ENCODE data around the gene FLNC.

DNA sequence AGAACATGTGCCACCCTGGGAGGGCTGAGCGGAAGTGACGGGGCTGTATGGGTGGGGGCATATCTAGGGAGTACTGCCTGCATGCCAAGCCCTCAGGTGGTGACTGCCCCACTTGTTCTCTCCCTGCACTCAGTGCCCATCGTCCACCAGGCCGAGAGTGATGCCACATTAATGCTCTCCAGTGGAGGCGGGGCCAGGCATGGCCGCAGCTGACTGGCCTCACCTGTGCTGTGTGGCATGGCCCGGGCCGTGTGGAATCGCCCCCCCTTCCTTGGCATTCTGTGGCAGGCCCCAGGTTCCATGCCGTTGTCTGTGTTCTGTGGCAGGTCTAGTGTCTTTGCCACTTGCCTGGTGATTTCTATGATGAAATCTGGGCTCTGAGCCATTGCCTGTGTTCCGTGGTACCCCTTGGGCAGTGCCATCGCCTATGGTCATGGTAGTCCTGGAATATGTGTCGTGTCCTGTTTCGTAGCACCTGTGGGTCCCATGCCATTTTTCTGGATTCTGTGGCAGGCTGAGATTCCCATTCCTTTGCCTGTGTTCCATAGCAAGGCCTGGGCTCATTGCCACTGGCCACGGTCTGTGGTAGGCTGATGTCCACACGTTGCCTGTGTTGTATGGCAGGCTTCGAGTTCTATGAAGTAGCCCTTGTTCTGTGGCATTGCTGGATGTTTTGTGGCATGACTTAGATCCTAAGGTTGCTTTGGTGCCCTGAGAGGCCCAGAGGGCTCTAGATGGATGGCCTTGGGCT is 8.9 kb downstream of the FLNC start:
- no peak for TF ChIP-seq EZH2 (IDR thresholded peaks at IDR 0.05; ENCODE audit: borderline replicate concordance, low read depth, low read length, severe bottlenecking)
- TF ChIP-seq, protein P1, sequence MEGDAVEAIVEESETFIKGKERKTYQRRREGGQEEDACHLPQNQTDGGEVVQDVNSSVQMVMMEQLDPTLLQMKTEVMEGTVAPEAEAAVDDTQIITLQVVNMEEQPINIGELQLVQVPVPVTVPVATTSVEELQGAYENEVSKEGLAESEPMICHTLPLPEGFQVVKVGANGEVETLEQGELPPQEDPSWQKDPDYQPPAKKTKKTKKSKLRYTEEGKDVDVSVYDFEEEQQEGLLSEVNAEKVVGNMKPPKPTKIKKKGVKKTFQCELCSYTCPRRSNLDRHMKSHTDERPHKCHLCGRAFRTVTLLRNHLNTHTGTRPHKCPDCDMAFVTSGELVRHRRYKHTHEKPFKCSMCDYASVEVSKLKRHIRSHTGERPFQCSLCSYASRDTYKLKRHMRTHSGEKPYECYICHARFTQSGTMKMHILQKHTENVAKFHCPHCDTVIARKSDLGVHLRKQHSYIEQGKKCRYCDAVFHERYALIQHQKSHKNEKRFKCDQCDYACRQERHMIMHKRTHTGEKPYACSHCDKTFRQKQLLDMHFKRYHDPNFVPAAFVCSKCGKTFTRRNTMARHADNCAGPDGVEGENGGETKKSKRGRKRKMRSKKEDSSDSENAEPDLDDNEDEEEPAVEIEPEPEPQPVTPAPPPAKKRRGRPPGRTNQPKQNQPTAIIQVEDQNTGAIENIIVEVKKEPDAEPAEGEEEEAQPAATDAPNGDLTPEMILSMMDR (IDR thresholded peaks at IDR 0.05; ENCODE audit: extremely low read depth in 1 of 2, insufficient read depth in 1 of 2, low read depth in 1 of 2, low read length in 2 of 2): no peak

Measured in endothelial cell of umbilical vein (primary cell).